B cell (primary cell): Measurements from ENCODE around the gene ZMYND15.

Experiments used
- EZH2 ChIP-seq: IDR thresholded peaks from 2 replicates; pipeline ENCODE4 v1.6.1; 2012; ENCODE audit warnings: borderline replicate concordance, low read depth, mild to moderate bottlenecking, moderate library complexity, low read length; ENCODE audit not compliant: insufficient read depth, poor library complexity, severe bottlenecking
- TF ChIP-seq, protein P1 (sequence below): fragments of 200-600 bp; IDR thresholded peaks from one replicate; pipeline ENCODE4 v1.8.0; 2022; ENCODE audit warnings: antibody characterized with exemption, mild to moderate bottlenecking

DNA sequence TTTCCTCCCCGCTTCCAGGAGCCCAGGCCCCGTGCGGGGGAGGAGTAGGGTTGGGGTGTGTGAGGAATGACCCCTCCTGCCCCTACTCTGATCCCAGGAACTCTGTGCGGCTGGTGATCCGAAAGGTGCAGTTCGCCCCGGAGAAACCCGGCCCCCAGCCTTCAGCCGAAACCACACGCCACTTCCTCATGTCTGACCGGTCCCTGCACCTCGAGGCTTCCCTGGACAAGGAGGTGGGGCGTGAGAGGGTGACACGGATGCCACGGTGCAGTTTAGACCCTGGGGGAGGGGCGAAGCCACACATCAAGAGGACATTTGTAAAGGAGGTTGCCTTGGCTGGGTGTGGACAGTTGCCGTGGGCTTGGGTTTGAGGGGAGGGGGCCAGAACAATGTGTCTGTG, 21.8 kb upstream of the ZMYND15 start:
- TF ChIP-seq, protein P1, sequence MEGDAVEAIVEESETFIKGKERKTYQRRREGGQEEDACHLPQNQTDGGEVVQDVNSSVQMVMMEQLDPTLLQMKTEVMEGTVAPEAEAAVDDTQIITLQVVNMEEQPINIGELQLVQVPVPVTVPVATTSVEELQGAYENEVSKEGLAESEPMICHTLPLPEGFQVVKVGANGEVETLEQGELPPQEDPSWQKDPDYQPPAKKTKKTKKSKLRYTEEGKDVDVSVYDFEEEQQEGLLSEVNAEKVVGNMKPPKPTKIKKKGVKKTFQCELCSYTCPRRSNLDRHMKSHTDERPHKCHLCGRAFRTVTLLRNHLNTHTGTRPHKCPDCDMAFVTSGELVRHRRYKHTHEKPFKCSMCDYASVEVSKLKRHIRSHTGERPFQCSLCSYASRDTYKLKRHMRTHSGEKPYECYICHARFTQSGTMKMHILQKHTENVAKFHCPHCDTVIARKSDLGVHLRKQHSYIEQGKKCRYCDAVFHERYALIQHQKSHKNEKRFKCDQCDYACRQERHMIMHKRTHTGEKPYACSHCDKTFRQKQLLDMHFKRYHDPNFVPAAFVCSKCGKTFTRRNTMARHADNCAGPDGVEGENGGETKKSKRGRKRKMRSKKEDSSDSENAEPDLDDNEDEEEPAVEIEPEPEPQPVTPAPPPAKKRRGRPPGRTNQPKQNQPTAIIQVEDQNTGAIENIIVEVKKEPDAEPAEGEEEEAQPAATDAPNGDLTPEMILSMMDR = no peak
- no peak for TF ChIP-seq EZH2
